A673 (cell line): ENCODE data around the gene PIGS.

Experiments
- CTCF ChIP-seq: fragments of 300-800, 200-600 bp; sonication (generic); conservative IDR thresholded peaks from 2 replicates; pipeline ENCODE4 v1.5.1; 2017; ENCODE audit warnings: low read depth, mild to moderate bottlenecking, antibody characterized with exemption, low read length, moderate library complexity, mixed read lengths
- EZH2 ChIP-seq: fragments of 200-600 bp; sonication (generic); IDR thresholded peaks from 2 replicates; pipeline ENCODE4 v1.6.1; 2017; ENCODE audit warnings: borderline replicate concordance, low read depth, mild to moderate bottlenecking, mixed read lengths, antibody characterized with exemption, low read length; ENCODE audit not compliant: poor library complexity, severe bottlenecking

- TF ChIP-seq EZH2 (no peak), CTCF (no peak)
Measured at GRCh38 chr17:28529013-28529400, 42.3 kb downstream of the PIGS start.
